Measurements from ENCODE around the gene UCHL3.

DNA sequence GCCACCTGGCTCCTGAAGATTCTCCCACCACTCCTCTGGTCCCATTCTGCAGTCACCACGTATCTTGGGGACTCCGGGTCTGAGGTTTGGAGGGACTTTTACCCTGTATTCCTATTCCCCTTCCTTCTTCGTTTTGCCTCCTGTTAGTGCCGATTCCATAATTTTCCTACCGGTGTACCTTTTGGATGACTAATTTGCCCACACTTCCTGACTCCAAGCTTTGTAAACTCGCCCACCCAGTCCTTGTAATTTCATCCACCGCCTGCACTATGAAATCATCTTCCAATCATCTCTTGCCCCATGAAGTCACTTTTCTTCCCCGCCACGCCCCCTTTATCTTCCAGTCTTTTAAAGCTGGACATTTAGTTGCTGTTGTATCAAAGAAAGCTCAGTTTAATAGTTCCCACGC, 572 bp downstream of the UCHL3 start:
- TF ChIP-seq, protein P1, sequence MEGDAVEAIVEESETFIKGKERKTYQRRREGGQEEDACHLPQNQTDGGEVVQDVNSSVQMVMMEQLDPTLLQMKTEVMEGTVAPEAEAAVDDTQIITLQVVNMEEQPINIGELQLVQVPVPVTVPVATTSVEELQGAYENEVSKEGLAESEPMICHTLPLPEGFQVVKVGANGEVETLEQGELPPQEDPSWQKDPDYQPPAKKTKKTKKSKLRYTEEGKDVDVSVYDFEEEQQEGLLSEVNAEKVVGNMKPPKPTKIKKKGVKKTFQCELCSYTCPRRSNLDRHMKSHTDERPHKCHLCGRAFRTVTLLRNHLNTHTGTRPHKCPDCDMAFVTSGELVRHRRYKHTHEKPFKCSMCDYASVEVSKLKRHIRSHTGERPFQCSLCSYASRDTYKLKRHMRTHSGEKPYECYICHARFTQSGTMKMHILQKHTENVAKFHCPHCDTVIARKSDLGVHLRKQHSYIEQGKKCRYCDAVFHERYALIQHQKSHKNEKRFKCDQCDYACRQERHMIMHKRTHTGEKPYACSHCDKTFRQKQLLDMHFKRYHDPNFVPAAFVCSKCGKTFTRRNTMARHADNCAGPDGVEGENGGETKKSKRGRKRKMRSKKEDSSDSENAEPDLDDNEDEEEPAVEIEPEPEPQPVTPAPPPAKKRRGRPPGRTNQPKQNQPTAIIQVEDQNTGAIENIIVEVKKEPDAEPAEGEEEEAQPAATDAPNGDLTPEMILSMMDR (IDR thresholded peaks at IDR 0.05), result no peak
- TF ChIP-seq POLR2A (IDR thresholded peaks at IDR 0.05), result no peak
